Right lobe of liver (tissue), 6 donors: ENCODE results near the gene OR2T11. TPM values are rescaled to one million over a fixed set of nuclear protein-coding genes. Genes with fewer than 3 reads are reported as not detected.

Source experiments
- ATAC-seq, 4 donors: fragments of 200-7000 bp; cut with Tn5 transposase; one replicate each; pipeline ENCODE4 v1.9.1; 2020; ENCODE audit warnings: mild to moderate bottlenecking in 4 of 4, moderate library complexity in 4 of 4
- DNase-seq, 3 donors: peaks; one replicate each; pipeline ENCODE4 v3.0.0-alpha.2; 2020
- H3K27ac ChIP-seq, 3 donors: fragments of 200-600 bp; one replicate each; pipeline ENCODE4 v1.8.0; 2022
- H3K27me3 ChIP-seq, 2 donors: fragments of 200-600 bp; one replicate each; pipeline ENCODE4 v1.8.0; 2022
- H3K36me3 ChIP-seq, 4 donors: fragments of 200-600 bp; sonication (generic) in 1 of 4; one replicate each; pipeline versions ENCODE4 v1.5.1 to v1.8.0; 2017 to 2022; ENCODE audit warnings: control low read depth in 1 of 4
- H3K4me1 ChIP-seq, 4 donors: fragments of 200-600 bp; sonication (generic) in 1 of 4; one replicate each; pipeline versions ENCODE4 v1.5.1 to v1.8.0; 2017 to 2022; ENCODE audit warnings: control low read depth in 1 of 4
- H3K4me3 ChIP-seq, 3 donors: fragments of 200-600 bp; one replicate each; pipeline ENCODE4 v1.8.0; 2022
- H3K9me3 ChIP-seq, 4 donors: fragments of 200-600 bp; sonication (generic) in 1 of 4; one replicate each; pipeline versions ENCODE4 v1.5.1 to v1.8.0; 2017 to 2022; ENCODE audit warnings: control low read depth in 1 of 4
- POLR2A ChIP-seq: fragments of 450-650 bp; IDR thresholded peaks from one replicate; pipeline ENCODE4 v1.6.1; 2017; ENCODE audit warnings: antibody characterized with exemption, mild to moderate bottlenecking
- WGBS: methylation state at CpG from one replicate; pipeline ENCODE4 v1.1.6; 2018; ENCODE audit warnings: low coverage, low lambda C conversion rate; ENCODE audit not compliant: insufficient coverage; ENCODE audit errors: missing lambda C conversion rate; 5-methylcytosine and 5-hydroxymethylcytosine counted together
- intact Hi-C, 2 donors: fragments of 100-400 bp; cut with DNase I; formaldehyde crosslinking; loops; one replicate each; pipeline versions ENCODE4 v1.11.2 to v1.14.1; 2022
- total RNA-seq, 6 experiments: library from RNA; depleted of rRNA in 2 of 6; stranded (reverse); fragments of >200 nt in 2 of 6; fragmentation: NEBNext Ultra II Directional in 3 of 6; extraction: Animal tissue kit (Norgen Biotek cat#: 25700) in 3 of 6; gene quantifications; one replicate each; pipeline versions ENCODE4 v1.1.0 to v1.2.4, GENCODE V29; 2016 to 2023
- TF ChIP-seq, protein P1 (sequence below), 4 donors: fragments of 200-600 bp in 3 of 4; fragments of 450-650 bp in 1 of 4; IDR thresholded peaks; one replicate each; pipeline versions ENCODE4 v1.5.1 to v1.8.0; 2016 to 2022; ENCODE audit warnings: antibody characterized with exemption in 4 of 4, mild to moderate bottlenecking in 2 of 4
- donor health status: DM: no; HTN: yes; CAD: no.
- donor health status: DM: no; HTN: no; CAD: no.
- donor health status: DM: no; HTN: no; CAD: no.
- donor health status: DM: no; HTN: yes; CAD: no.
- donor health status: DM: no; HTN: yes; CAD: no.

Gene OR2T11
- total RNA-seq, 6 experiments from 2014 or later: not detected

- Histone ChIP-seq H3K9me3 (no peaks in the 10 kb centered on the region), H3K36me3 (no peaks in the 10 kb centered on the region), H3K27me3 (no peaks in the 10 kb centered on the region), H3K27ac (no peak overlapping the region), H3K4me1 (no peaks in the 10 kb centered on the region), H3K4me3 (no peak overlapping the region)
- no peak for ATAC-seq
- intact Hi-C loops: no loop called here
- no peak for DNase-seq
- WGBS: no CpG with 5 or more reads among the region's 5 CpGs
- TF ChIP-seq, protein P1, sequence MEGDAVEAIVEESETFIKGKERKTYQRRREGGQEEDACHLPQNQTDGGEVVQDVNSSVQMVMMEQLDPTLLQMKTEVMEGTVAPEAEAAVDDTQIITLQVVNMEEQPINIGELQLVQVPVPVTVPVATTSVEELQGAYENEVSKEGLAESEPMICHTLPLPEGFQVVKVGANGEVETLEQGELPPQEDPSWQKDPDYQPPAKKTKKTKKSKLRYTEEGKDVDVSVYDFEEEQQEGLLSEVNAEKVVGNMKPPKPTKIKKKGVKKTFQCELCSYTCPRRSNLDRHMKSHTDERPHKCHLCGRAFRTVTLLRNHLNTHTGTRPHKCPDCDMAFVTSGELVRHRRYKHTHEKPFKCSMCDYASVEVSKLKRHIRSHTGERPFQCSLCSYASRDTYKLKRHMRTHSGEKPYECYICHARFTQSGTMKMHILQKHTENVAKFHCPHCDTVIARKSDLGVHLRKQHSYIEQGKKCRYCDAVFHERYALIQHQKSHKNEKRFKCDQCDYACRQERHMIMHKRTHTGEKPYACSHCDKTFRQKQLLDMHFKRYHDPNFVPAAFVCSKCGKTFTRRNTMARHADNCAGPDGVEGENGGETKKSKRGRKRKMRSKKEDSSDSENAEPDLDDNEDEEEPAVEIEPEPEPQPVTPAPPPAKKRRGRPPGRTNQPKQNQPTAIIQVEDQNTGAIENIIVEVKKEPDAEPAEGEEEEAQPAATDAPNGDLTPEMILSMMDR (IDR thresholded peaks at IDR 0.05): no peak
- TF ChIP-seq POLR2A: no peak
These were observed 41.7 kb downstream of the OR2T11 start for GRCh38 chr1:248593226-248593625.

DNA sequence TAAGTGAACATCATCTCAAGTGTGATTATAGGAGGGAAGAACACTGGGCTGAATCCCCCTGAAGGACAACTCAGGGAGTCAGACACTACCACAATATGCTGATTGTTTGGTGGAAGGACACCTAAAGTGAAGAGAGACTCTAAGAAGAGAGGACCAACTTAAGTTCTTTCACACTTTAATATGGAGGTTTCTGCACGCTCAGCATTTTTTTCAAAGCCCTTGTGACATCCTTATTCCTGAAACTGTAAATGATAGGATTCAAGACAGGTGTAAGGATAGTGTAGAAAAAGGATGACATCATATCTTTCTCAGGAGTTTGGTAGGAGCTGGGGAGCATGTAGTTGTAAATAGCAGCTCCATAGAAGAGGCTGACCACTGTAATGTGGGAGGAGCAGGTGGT, 42.2 kb downstream of the OR2T11 start:
- Histone ChIP-seq H3K9me3 (no peaks in the 10 kb centered on the region), H3K4me3 (no peak overlapping the region), H3K4me1 (no peaks in the 10 kb centered on the region), H3K27ac (no peak overlapping the region), H3K36me3 (no peaks in the 10 kb centered on the region), H3K27me3 (no peaks in the 10 kb centered on the region)
- DNase-seq: no peak
- TF ChIP-seq, protein P1 (IDR thresholded peaks at IDR 0.05): no peak
- no peak for TF ChIP-seq POLR2A
- 53% methylated on average over 1 of the region's 1 CpG for WGBS
- no peak for ATAC-seq
- intact Hi-C loops: no loop called here

- intact Hi-C loops: no loop called here
- no peaks in the 10 kb centered on the region for H3K27me3 ChIP-seq
- H3K9me3 ChIP-seq: no peaks in the 10 kb centered on the region
- H3K4me1 ChIP-seq: no peaks in the 10 kb centered on the region
- ATAC-seq (no peak), DNase-seq (no peak)
- H3K4me3 ChIP-seq: no peak overlapping the region
- no peak overlapping the region for H3K27ac ChIP-seq
- WGBS: 72% methylated on average over 5 of the region's 17 CpGs
- H3K36me3 ChIP-seq: no peaks in the 10 kb centered on the region
- no peak for TF ChIP-seq POLR2A
- TF ChIP-seq, protein P1 (IDR thresholded peaks at IDR 0.05): no peak
These were observed 44.8 kb downstream of the OR2T11 start for GRCh38 chr1:248590055-248590454.

DNA sequence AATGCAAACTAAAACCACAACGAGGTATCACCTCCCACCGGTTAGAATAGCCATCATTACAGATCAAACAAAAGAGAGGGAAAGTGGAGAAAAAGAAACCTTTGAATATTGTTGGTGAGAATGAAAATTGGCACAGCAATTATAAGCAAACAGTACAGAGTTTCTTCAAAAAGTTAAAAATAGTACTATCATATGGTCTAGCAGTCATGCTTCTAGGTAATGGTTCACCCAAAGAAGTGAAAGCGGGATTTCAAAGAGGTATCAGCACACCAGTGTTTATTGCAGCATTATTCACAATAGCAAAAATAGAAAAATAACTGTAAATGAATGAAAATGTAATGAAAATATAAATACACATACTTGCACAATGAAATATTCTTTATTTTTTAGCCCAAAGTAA, 45.6 kb downstream of the OR2T11 start:
- Histone ChIP-seq H3K27me3 (no peaks in the 10 kb centered on the region), H3K27ac (no peak overlapping the region), H3K4me1 (no peaks in the 10 kb centered on the region), H3K36me3 (no peaks in the 10 kb centered on the region), H3K9me3 (no peaks in the 10 kb centered on the region), H3K4me3 (no peak overlapping the region)
- ATAC-seq (no peak), DNase-seq (no peak)
- intact Hi-C loops: no loop called here
- no peak for TF ChIP-seq POLR2A
- TF ChIP-seq, protein P1 (IDR thresholded peaks at IDR 0.05): no peak
- 54% methylated on average over 3 of the region's 3 CpGs for WGBS

GRCh38 chr1:248585266-248585665, 49.6 kb downstream of the OR2T11 start:
- intact Hi-C loops: no loop called here
- Histone ChIP-seq H3K27ac (no peak overlapping the region), H3K4me3 (no peak overlapping the region), H3K9me3 (no peaks in the 10 kb centered on the region), H3K27me3 (no peaks in the 10 kb centered on the region), H3K4me1 (no peaks in the 10 kb centered on the region), H3K36me3 (no peaks in the 10 kb centered on the region)
- ATAC-seq (no peak), DNase-seq (no peak)
- TF ChIP-seq, protein P1 (IDR thresholded peaks at IDR 0.05): no peak
- no peak for TF ChIP-seq POLR2A
- 57% methylated on average over 3 of the region's 3 CpGs for WGBS
